HG03342 (cell line): ENCODE results near the gene MXD4.
"Not testable (repeated sequence)": the region's sequence is repeated elsewhere in the genome, so short reads cannot be mapped to it uniquely, and the experiment has no call there.

ENCODE experiments used
- ATAC-seq: cut with Tn5 transposase; IDR thresholded peaks from one replicate; pipeline ENCODE4 v1.9.1; 2021; ENCODE audit warnings: mild to moderate bottlenecking, moderate library complexity; ENCODE audit not compliant: unreplicated experiment

MXD4 gene

DNA sequence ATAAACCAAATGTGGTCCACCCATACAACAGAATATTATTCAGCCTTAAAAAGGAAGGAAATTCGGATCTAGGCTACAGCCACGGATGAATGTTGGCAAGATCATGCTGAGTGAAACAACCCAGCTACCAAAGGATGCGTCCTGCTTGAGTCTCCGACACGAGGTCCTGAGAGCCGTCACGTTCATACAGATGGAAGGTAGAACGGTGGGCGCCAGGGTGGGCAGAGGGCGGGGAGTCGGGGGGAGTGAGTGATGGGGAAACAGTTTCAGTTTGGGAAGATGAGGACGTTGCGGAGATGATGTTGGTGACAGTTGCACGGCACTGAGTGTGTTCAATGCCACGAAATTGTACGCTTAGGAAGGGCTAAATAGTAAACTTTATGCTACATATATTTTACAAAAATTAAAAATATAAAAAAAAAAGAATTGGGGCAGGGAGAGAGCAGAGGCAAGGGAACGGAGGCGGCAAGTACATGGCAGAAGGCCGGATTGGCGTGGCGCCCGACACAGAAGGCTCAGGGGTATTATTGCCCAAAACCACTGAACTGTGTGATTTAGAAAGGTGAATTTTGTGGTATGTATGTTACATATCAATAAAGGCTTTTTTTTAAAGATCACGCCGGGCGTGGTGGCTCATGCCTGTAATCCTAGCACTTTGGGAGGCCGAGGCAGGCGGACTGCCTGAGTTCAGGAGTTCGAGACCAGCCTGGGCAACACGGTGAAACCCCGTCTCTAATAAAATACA lies 14.8 kb upstream of the MXD4 start:
- ATAC-seq: no peak

GRCh38 chr4:2275546-2276251 lies 13.8 kb upstream of the MXD4 start:
- no peak for ATAC-seq

DNA sequence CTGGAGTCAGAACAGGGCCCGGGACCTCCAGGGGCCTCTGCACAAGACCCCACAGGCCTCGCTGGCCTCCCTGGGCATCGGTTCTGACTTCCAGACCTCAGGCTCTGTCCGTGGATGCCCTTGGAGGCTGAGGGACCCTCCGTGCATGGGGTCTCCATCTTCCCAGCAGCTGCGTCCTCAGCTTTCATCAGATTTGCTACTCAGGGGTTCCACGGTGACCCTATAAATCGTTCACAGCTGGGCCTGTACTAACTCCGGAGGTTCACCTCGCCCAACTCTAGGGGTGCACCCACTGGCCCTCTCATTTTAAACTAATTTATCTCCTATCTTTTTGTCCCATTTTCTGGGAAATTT lies 13.1 kb upstream of the MXD4 start:
- not testable (repeated sequence) for ATAC-seq

- no peak for ATAC-seq
These were observed 12.6 kb upstream of the MXD4 start for GRCh38 chr4:2274320-2275043.

DNA sequence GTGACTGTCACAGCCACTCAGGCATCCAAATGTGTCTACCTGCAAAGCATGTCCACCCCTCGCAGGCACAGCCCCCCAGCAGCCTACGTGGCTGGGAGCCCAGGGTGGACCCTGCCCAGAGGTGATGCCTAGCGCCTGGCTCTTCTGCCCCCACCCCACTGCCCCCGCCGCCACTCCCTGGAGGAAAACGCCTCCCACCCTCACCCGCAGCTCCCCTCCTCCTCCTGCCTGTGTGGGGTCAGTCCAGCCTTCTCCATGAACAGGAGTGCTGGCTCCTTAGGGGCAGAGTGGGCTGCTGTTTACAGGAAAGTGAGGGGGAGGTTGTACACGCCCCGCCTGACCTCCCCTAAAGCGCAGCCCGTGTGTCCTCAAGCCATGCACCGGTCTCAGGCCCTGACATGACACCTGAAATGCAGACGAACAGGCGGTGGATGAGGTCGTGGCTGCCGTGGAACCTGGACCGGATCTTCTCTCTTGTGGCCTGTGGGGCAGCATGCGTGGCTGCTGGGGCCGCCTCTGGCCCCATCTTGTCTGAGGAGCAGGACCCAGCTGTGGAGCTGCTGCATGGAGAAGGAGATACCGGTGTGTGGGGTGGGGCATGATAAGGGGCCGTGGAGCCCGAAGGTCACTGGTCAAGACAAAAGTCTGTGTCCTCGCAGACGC lies 11.9 kb upstream of the MXD4 start:
- no peak for ATAC-seq

DNA sequence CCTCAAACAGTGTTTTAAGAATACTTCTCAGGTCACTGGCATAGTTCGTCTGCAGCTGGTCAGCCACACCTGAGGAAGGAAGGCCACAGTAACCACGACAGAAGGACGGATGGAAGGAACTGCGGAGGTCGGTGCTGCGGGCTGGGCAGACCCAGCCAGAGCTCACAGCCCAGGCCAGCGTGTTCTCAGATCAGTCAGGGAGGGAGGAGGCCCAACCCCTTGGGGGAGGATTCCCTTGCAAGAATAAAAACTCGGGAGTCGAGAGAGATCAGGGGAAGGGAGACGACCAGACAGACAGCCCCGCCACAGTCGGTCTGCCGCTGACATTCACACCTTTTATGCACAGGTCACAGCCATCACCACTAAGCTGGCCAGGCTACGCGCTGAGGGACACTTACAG lies 11.3 kb upstream of the MXD4 start:
- ATAC-seq: no peak

- no peak for ATAC-seq
These were observed 10.9 kb upstream of the MXD4 start for GRCh38 chr4:2272828-2273120.

GRCh38 chr4:2272026-2272827 lies 10.3 kb upstream of the MXD4 start:
- no peak for ATAC-seq

DNA sequence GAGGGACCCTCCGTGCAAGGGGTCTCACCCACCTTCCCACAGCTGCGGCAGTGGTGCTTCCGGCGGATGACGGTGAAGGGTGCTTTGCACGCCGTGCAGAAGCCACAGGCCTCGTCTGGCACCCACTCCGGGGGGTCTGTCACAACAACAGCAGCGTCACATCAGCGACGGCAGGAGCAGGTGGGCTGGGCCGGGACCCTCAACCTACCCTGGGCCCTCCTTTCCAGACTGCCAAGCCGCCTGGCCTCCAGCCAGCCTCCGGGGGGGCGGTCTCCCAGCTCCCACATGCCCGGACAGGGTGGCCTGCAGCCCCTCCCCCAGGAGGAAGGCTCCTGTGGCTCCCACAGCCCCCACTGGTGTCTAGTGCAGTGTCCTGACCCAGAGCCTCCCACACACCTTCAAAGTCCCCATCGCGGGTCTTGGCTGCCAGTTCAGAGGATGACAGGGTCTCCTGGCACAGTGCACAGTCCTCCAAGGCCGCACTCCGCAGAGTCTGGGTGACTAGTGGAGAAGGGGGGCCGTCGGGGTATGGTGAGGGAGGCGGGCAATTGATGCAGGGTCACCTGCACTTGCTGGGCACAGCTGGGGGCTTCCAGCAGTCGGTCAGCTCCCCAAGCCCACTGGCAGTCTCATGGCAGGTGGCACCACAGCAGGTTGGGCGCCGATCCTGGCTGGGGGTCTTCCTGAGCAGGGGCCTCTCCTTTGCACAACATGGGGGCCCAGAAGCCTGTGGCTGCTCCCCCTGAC lies 9.5 kb upstream of the MXD4 start:
- ATAC-seq: no peak

- no peak for ATAC-seq
These were observed 8.6 kb upstream of the MXD4 start for GRCh38 chr4:2270341-2271165.

DNA sequence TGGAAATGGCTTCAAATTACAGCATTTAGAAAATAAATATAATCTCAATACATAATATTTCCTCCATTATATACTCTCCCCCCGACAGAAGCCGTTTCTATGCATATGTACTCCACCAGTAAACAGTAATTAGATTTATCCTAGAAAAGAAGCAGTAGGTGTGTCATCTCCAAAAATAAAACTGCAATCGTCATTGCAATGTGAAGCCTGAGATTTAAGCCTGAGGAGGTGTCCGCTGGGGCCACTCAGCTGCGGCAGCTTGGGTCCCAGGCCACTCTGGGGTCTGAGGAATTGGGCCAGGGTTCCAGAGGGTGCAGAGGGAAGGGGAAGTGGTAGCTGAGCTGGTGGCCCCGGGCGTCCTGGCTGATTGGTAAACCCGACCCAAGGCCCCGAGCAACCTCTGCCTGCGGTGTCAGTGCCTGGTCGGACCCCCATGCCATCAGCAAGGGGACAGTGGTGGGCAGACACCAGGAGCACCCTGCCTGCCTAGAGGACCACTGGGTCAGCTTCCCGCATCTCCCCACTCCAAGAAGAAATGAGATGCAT lies 7.8 kb upstream of the MXD4 start:
- no peak for ATAC-seq

DNA sequence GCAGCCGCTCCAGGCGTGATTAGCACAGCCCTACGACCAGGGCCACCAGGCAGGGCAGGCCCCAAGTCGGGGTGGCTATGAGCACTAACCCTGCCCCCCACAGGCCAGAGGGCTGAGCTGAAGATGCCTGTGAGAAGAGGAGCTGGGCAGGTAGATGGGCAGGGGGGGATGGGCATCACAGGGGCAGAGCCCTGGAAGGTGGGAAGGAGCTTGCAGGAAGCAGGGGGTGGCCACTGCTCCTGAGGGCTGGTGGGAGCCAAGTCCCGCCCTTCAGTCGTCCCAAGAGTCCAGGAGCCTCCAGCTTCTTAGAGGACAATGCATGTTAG lies 7.3 kb upstream of the MXD4 start:
- no peak for ATAC-seq

DNA sequence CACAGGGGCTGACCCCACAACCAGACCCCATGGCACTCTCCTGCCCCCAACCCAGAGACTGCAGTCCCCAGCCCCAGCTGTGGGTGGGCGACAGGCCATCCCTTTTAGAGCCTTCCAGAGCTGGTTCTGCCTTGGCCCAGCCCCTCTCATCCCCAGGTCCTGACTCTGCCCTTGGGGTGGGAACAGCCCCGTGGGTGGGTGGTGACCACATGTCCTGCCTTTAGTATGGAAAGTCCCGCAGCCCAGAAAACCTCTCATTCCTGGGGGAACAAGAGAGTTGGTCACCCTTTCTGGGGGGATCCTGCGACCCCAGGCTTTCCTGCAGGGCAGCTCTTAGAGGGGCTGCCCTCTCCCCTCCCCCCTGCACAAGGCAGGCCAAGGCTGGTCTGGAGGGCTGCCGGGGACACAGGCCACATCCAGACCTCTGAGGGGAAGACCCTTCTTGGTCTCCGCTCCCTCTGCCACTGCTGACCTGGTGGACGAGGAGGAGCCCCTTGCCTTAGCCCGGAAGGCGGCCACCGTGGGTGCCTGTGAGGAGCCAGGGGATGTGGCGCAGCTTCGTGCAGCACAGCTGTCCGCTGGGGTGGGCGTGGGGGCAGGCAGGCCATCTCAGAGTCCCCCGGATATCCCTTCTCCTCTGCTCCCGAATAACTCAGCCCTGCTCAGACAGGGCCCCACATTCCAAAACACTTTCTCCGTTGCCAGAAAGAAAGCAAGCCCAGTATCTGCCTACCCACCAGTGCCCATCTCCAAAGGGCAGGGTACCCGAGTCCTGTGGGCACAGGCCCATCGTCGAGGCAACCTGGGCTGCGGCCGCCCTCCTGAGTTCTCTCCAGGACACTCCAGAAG lies 6.7 kb upstream of the MXD4 start:
- ATAC-seq: no peak

DNA sequence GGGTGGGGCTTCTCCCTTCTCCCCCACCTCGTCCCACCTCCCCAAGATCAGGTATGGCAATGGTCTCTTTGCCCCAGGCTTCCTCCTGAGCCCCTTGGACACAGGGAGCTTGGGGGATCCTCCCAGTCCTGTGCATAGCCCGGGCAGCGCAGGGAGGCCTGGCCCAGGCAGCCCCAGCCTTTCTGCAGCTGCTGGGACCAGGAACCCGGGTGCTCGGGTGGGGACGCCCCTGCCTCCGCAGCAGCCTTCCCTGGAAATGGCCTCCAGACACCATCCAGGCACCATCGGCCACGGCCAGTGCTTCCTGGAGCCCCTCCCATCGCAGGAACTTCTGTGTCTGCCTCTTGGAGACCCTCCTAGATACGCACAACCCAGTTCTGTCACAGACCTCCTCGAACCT lies 5.9 kb upstream of the MXD4 start:
- no peak for ATAC-seq

- no peak for ATAC-seq
These were observed 5.5 kb upstream of the MXD4 start for GRCh38 chr4:2267320-2267811.

DNA sequence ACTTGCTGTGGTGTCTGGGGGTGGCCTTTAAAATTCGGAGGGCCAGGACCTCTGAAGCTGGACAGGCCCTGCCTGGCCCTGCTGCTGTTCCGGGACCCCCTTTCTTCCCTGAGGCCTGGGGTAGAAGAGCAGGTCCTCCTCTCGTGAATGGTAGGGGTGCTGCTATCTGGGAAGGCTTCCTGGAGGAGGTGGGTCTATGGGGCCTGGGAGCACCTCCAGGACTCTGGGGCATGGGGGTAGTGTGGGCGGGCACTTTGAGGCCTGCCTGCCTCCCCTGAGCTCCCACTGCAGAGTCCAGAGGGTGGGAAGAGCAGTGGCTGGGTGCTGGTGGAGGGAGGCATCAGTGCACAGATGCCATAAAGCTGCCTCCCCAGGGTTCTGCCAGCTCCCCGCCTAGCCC lies 4.9 kb upstream of the MXD4 start:
- no peak for ATAC-seq

DNA sequence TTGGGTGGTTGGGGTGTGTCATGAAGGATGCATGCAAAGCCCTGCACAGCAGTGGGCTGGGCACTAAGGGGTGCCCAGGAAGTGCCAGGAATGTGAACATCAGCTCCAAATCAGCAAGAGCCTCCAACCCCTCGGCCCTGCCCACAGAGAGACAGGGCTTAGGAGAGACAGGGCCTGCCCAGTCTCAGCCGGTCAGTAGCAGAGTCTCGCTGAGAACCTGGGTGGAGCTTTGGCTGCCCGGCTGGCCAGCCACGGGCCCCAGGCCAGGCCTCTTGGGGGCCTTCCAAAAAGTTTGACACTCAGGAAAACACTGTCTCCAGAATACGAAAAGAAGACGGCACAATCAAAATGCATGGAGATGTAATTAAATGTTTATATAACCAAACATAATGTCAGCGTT lies 4.3 kb upstream of the MXD4 start:
- no peak for ATAC-seq
